Hepatocyte (in vitro differentiated cells): Measurements from ENCODE around the gene NEK9.

ENCODE experiments used
- CTCF ChIP-seq: fragments of 200-600 bp; sonication (generic); IDR thresholded peaks from 2 replicates; pipeline ENCODE4 v1.5.1; 2016; ENCODE audit warnings: antibody characterized with exemption, mild to moderate bottlenecking; ENCODE audit not compliant: poor library complexity
- EZH2 ChIP-seq: fragments of 200-600 bp; sonication (generic); IDR thresholded peaks from 2 replicates; pipeline ENCODE4 v1.6.1; 2016; ENCODE audit warnings: antibody characterized with exemption, mild to moderate bottlenecking, borderline replicate concordance
- EZH2phosphoT487 ChIP-seq: fragments of 200-600 bp; sonication (generic); IDR thresholded peaks from one replicate; pipeline ENCODE4 v1.6.1; 2018; ENCODE audit warnings: antibody characterized with exemption, mild to moderate bottlenecking, low read depth, moderate library complexity; ENCODE audit not compliant: unreplicated experiment, severe bottlenecking

DNA sequence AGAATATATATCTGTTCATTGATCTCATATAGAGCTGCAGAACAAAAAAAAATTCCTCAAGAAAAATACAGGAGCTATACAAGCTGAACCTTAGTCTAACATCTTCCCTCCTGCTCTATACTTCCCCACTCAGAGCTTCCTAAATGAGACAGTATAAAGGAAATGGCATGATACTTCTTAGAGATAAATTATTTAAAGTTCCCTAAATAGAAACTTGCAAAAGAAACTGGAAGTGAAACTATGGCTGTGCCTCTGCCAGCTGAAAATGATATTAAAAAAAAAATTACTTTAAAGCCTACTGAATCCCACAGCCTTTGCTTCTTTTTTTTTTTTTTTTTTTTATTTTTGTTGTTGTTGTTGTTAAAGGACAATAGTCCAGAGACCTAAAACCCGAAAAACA, 11.6 kb upstream of the NEK9 start:
- TF ChIP-seq CTCF (no peak), EZH2 (no peak), EZH2phosphoT487 (no peak)
